HEK293 (cell line): ENCODE data around the gene MEG3.

ENCODE experiments used
- ZNF558 ChIP-seq: fragments of 450-650 bp; formaldehyde crosslinking; IDR thresholded peaks from 2 replicates; pipeline ENCODE4 v1.5.1; 2016; ENCODE audit warnings: missing biosample characterization, missing genetic modification characterization
- TF ChIP-seq, protein P1 (sequence below): fragments of 450-650 bp; formaldehyde crosslinking; IDR thresholded peaks from 2 replicates; pipeline ENCODE4 v1.5.1; 2016; ENCODE audit warnings: missing biosample characterization, missing genetic modification characterization
- TF ChIP-seq, protein P2 (sequence below): fragments of 450-650 bp; formaldehyde crosslinking; IDR thresholded peaks from 2 replicates; pipeline ENCODE4 v1.5.1; 2016; ENCODE audit warnings: missing biosample characterization, missing genetic modification characterization

DNA sequence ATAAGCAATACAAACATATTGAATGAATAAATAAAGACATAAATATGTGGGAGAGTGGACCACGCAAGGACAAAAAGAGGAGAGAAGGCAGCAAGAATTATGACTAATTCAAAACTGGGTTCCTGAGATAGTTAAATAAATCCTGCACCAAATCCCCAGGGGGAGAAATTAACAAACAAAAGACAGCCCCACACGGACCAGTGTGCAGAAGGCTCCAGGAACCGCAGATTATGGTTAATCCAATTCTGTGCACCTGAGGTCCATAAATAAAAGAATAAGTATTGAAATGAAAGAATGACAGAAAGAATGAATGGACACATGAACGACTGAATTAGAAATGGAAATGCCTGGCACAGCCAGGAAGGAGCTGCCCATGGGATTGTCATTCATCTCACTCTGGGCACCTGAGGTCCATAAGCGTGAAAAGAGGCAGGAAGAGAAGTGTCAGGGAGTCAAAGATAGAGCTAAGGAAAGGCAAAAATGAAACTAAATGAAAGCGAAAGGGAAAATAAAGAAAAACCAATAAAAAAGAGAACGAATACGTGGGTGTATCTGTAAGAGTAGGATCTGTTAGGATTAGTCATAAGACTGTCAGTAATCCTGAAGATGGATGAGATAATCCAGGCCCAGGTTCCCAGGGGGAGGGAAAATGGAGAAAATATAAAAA lies 23.3 kb downstream of the MEG3 start:
- TF ChIP-seq, protein P1, sequence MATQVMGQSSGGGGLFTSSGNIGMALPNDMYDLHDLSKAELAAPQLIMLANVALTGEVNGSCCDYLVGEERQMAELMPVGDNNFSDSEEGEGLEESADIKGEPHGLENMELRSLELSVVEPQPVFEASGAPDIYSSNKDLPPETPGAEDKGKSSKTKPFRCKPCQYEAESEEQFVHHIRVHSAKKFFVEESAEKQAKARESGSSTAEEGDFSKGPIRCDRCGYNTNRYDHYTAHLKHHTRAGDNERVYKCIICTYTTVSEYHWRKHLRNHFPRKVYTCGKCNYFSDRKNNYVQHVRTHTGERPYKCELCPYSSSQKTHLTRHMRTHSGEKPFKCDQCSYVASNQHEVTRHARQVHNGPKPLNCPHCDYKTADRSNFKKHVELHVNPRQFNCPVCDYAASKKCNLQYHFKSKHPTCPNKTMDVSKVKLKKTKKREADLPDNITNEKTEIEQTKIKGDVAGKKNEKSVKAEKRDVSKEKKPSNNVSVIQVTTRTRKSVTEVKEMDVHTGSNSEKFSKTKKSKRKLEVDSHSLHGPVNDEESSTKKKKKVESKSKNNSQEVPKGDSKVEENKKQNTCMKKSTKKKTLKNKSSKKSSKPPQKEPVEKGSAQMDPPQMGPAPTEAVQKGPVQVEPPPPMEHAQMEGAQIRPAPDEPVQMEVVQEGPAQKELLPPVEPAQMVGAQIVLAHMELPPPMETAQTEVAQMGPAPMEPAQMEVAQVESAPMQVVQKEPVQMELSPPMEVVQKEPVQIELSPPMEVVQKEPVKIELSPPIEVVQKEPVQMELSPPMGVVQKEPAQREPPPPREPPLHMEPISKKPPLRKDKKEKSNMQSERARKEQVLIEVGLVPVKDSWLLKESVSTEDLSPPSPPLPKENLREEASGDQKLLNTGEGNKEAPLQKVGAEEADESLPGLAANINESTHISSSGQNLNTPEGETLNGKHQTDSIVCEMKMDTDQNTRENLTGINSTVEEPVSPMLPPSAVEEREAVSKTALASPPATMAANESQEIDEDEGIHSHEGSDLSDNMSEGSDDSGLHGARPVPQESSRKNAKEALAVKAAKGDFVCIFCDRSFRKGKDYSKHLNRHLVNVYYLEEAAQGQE (tag by site-specific recombination) = no peak
- TF ChIP-seq ZNF558 (tag by site-specific recombination) = no peak
- TF ChIP-seq, protein P2, sequence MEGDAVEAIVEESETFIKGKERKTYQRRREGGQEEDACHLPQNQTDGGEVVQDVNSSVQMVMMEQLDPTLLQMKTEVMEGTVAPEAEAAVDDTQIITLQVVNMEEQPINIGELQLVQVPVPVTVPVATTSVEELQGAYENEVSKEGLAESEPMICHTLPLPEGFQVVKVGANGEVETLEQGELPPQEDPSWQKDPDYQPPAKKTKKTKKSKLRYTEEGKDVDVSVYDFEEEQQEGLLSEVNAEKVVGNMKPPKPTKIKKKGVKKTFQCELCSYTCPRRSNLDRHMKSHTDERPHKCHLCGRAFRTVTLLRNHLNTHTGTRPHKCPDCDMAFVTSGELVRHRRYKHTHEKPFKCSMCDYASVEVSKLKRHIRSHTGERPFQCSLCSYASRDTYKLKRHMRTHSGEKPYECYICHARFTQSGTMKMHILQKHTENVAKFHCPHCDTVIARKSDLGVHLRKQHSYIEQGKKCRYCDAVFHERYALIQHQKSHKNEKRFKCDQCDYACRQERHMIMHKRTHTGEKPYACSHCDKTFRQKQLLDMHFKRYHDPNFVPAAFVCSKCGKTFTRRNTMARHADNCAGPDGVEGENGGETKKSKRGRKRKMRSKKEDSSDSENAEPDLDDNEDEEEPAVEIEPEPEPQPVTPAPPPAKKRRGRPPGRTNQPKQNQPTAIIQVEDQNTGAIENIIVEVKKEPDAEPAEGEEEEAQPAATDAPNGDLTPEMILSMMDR (tag by site-specific recombination) = no peak
